ENCODE measurements around the gene TRAF3IP3.

TRAF3IP3 gene

GRCh38 chr1:209829716-209830115 lies 73.9 kb downstream of the TRAF3IP3 start:
- DNase-seq (ENCODE audit: low read depth): no peak

DNA sequence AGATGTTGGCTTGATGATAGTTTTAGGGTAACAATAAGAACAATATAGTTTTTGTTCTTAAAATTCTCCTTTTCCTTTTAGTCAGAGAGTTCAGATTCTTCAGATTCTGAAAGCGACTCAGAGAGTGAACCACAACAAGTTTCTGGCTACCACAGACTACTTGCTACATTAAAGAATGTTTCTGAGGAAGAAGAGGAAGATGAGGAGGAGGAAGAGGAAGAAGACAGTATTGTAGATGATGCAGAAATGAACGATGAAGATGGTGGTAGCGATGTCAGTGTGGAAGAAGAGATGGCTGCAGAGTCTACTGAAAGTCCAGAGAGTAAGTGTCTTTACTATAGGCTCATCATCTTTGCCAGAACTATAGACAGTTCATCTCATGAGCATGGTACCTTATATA lies 74.9 kb downstream of the TRAF3IP3 start:
- DNase-seq (ENCODE audit: low read depth): no peak

- no peak for DNase-seq (ENCODE audit: low read depth)
Observed at GRCh38 chr1:209831615-209832014, 75.8 kb downstream of the TRAF3IP3 start.

Data from activated T-cell treated with anti-CD3 and anti-CD28 coated beads for 1 hour (primary cell).